ENCODE results near the gene PSME4. TPM values are rescaled to one million over a fixed set of nuclear protein-coding genes. Genes with fewer than 3 reads are reported as not detected.

PSME4 gene
- polyA plus RNA-seq, 3 donors, result 2.1 to 17.7 (median 3.1) TPM

DNA sequence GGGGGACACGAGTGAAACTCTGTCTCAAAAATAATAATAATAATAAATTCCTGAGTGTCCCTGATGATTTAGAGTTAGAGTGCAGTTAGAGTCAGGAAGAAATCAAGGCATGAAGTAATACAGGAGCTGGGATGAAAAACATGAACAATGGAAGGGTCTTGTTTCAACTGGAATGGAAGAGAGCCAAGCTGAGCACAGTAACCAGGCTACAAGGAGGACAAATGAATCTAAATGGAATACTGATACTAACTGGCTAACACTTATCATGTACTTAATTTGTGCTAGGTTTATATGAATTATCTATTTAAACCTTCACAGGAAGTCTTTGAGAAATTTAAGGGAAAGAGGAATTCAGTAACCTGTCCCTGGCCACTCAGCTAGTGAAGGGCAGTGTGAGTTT lies 38.8 kb upstream of the PSME4 start:
- WGBS (ENCODE audit: insufficient coverage), result no CpG with 5 or more reads among the region's 1 CpG
- Histone ChIP-seq H3K4me2 (replicated peaks; ENCODE audit: extremely low read depth, low read length, poor library complexity, severe bottlenecking) (no peak overlapping the region), H2AFZ (ENCODE audit: insufficient read depth, low read depth, low read length, poor library complexity, severe bottlenecking) (no peak overlapping the region), H3K36me3 (replicated peaks in 1 of 2; ENCODE audit: control insufficient read depth in 1 of 2, insufficient read depth in 2 of 2, low read length in 2 of 2) (no peaks in the 10 kb centered on the region), H3K27ac (ENCODE audit: low read depth in 1 of 2, low read length in 2 of 2) (no peak overlapping the region), H4K20me1 (ENCODE audit: insufficient read depth, low read length) (no peaks in the 10 kb centered on the region), H3K4me1 (ENCODE audit: control insufficient read depth in 1 of 2, insufficient read depth in 2 of 2, low read length in 2 of 2) (peaks cover 0 to 4% of the 10 kb centered on the region in 2 donors), H3K27me3 (ENCODE audit: control insufficient read depth in 2 of 2, insufficient read depth in 2 of 2, low read length in 2 of 2) (no peaks in the 10 kb centered on the region), H3K9me3 (replicated peaks in 1 of 2; ENCODE audit: control insufficient read depth in 1 of 2, insufficient read depth in 1 of 2, low read length in 2 of 2) (no peaks in the 10 kb centered on the region), H3K9ac (ENCODE audit: insufficient read depth, low read length, poor library complexity, severe bottlenecking) (no peak overlapping the region), H3K4me3 (replicated peaks in 1 of 3; ENCODE audit: low read depth in 2 of 3, low read length in 3 of 3) (no peak overlapping the region), H3K79me2 (ENCODE audit: insufficient read depth, low read length) (no peaks in the 10 kb centered on the region)
- Mint-ChIP-seq H3K27me3 (ENCODE audit: low read depth in 3 of 3) (peaks cover 0 to 5% (median 0%) of the 10 kb centered on the region in 3 donors), H3K36me3 (no peaks in the 10 kb centered on the region), H3K4me1 (peaks cover 9% of the 10 kb centered on the region), H3K4me3 (no peak overlapping the region), H3K9me3 (peaks cover 0 to 2% (median 0%) of the 10 kb centered on the region in 7 donors), H3K27ac (no peak overlapping the region)
- intact Hi-C loops (cut with micrococcal nuclease), result no loop called here
- DNase-seq, result no peak
- TF ChIP-seq CTCF (IDR thresholded peaks at IDR 0.05), result no peak

DNA sequence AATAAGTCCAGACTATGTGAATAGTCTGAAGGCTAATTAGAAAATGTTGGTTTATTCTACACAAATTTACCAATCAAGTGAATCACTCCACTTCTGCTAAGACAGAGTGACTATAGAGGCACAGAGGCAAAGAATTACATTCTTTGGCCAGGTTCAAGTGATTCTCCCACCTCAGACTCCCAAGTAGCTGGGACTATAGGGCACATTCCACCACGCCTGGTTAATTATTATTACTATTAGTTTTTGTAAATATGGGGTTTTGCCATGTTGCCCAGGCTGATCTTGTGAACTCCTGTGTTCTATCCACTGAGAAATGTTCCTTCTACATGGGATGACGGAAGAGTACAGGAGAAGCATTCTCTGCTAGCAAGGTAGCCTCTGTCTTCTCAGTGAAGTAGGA lies 37.6 kb upstream of the PSME4 start:
- peaks cover 0 to 7% of the 10 kb centered on the region in 2 donors for H3K36me3 Mint-ChIP-seq
- intact Hi-C loops (cut with micrococcal nuclease), result no loop called here
- no peak overlapping the region for H3K27ac Mint-ChIP-seq
- H3K4me2 ChIP-seq (replicated peaks; ENCODE audit: extremely low read depth, low read length, poor library complexity, severe bottlenecking), result no peak overlapping the region
- TF ChIP-seq CTCF (IDR thresholded peaks at IDR 0.05), result no peak
- WGBS (ENCODE audit: insufficient coverage), result 100% methylated on average over 1 of the region's 2 CpGs
- no peak overlapping the region for H3K27ac ChIP-seq (ENCODE audit: low read depth in 1 of 2, low read length in 2 of 2)
- H4K20me1 ChIP-seq (ENCODE audit: insufficient read depth, low read length), result no peaks in the 10 kb centered on the region
- peaks cover 0 to 6% (median 0%) of the 10 kb centered on the region in 3 donors for H3K27me3 Mint-ChIP-seq (ENCODE audit: low read depth in 3 of 3)
- H3K27me3 ChIP-seq (ENCODE audit: control insufficient read depth in 2 of 2, insufficient read depth in 2 of 2, low read length in 2 of 2), result no peaks in the 10 kb centered on the region
- no peaks in the 10 kb centered on the region for H3K36me3 ChIP-seq (replicated peaks in 1 of 2; ENCODE audit: control insufficient read depth in 1 of 2, insufficient read depth in 2 of 2, low read length in 2 of 2)
- H3K9me3 Mint-ChIP-seq, result peaks cover 0 to 4% (median 2%) of the 10 kb centered on the region in 7 donors
- H3K79me2 ChIP-seq (ENCODE audit: insufficient read depth, low read length), result no peaks in the 10 kb centered on the region
- H3K9me3 ChIP-seq (replicated peaks in 1 of 2; ENCODE audit: control insufficient read depth in 1 of 2, insufficient read depth in 1 of 2, low read length in 2 of 2), result no peaks in the 10 kb centered on the region
- H2AFZ ChIP-seq (ENCODE audit: insufficient read depth, low read depth, low read length, poor library complexity, severe bottlenecking), result no peak overlapping the region
- no peaks in the 10 kb centered on the region for H3K4me1 ChIP-seq (ENCODE audit: control insufficient read depth in 1 of 2, insufficient read depth in 2 of 2, low read length in 2 of 2)
- peaks cover under 1% of the 10 kb centered on the region for H3K4me1 Mint-ChIP-seq
- H3K9ac ChIP-seq (ENCODE audit: insufficient read depth, low read length, poor library complexity, severe bottlenecking), result no peak overlapping the region
- DNase-seq, result no peak
- H3K4me3 ChIP-seq (replicated peaks in 1 of 3; ENCODE audit: low read depth in 2 of 3, low read length in 3 of 3), result no peak overlapping the region
- no peak overlapping the region for H3K4me3 Mint-ChIP-seq
